HCT116 (cell line): ENCODE data around the gene TOX2. TPM values are rescaled to one million over a fixed set of nuclear protein-coding genes. Genes with fewer than 3 reads are reported as not detected.

Experiments
- ATAC-seq: fragments of 200-7000 bp; cut with Tn5 transposase; 2 replicates; pipeline ENCODE4 v1.9.1; 2020; ENCODE audit warnings: mild to moderate bottlenecking, moderate library complexity
- BruUV-seq: library from RNA; stranded (reverse); fragments of 400-500 nt; replicated peaks from 2 replicates; lab custom pipeline; 2021; lab: Mats Ljungman, UMichigan
- CTCF ChIA-PET: fragments of 300-600 bp; sonication (Branson Sonifier 250); formaldehyde crosslinking; loops from one replicate; lab custom pipeline; 2021; ENCODE audit warnings: antibody characterized with exemption; lab: Charles Lee
- POLR2A ChIA-PET: fragments of 300-600, 350-600 bp; sonication (Branson Sonifier 250); formaldehyde crosslinking; loops from one replicate; lab custom pipeline; 2021; ENCODE audit warnings: antibody characterized with exemption; lab: Charles Lee
- RAD21 ChIA-PET, 2 experiments: fragments of 300-600 bp; sonication (Branson Sonifier 250); formaldehyde crosslinking; loops; one replicate each; lab custom pipeline; 2023; ENCODE audit warnings: low total read pairs in 2 of 2; ENCODE audit not compliant: uncharacterized antibody in 2 of 2, unreplicated experiment in 2 of 2, low non-redundant PET in 1 of 2; lab: Charles Lee
- DNase-seq: peaks from one replicate; pipeline ENCODE4 v3.0.0-alpha.2; 2010; ENCODE audit warnings: low read depth, low spot score
- H2AFZ ChIP-seq: fragments of 200-600 bp; shearing (Covaris generic), sonication (generic); 2 replicates; pipeline ENCODE4 v1.6.1; 2017; ENCODE audit warnings: low read depth, mixed run types, mixed read lengths, antibody characterized with exemption, low read length; ENCODE audit not compliant: poor library complexity, severe bottlenecking
- H3K27ac ChIP-seq: 2 replicates; pipeline ENCODE4 v1.5.1; 2012; ENCODE audit warnings: low read depth, low read length
- H3K27me3 ChIP-seq: fragments of 200-600 bp; sonication (generic); 2 replicates; pipeline ENCODE4 v1.6.1; 2016; ENCODE audit warnings: mixed run types, low read length, mixed read lengths; ENCODE audit not compliant: insufficient read depth
- H3K36me3 ChIP-seq, 2 experiments: fragments of 200-500 bp in 1 of 2; fragments of 200-600 bp in 1 of 2; sonication (Bioruptor generic) in 1 of 2; sonication (generic) in 1 of 2; 2 replicates each; pipeline versions ENCODE4 v1.5.1 to v1.6.1; 2014 to 2016; ENCODE audit warnings: low read length in 2 of 2, inconsistent platforms in 1 of 2, mixed read lengths in 1 of 2, mixed run types in 1 of 2; ENCODE audit not compliant: insufficient read depth in 2 of 2, control insufficient read depth in 1 of 2
- H3K4me1 ChIP-seq, 2 experiments: fragments of 200-600 bp in 1 of 2; sonication (generic) in 1 of 2; 2 replicates each; pipeline versions ENCODE4 v1.5.1 to v1.6.1; 2012 to 2017; ENCODE audit warnings: low read length in 2 of 2, inconsistent platforms in 1 of 2, mild to moderate bottlenecking in 1 of 2, mixed read lengths in 1 of 2, mixed run types in 1 of 2, moderate library complexity in 1 of 2; ENCODE audit not compliant: insufficient read depth in 2 of 2, control insufficient read depth in 1 of 2
- H3K4me2 ChIP-seq: fragments of 200-600 bp; sonication (generic); 2 replicates; pipeline ENCODE4 v1.6.1; 2017; ENCODE audit warnings: mixed run types, low read length, mixed read lengths
- H3K4me3 ChIP-seq, 2 experiments: fragments of 200-600 bp in 1 of 2; sonication (generic) in 1 of 2; replicated peaks in 1 of 2; 2 replicates each; pipeline ENCODE4 v1.5.1; 2011 to 2016; ENCODE audit warnings: low read length in 2 of 2, control low read depth in 1 of 2, low read depth in 1 of 2, mild to moderate bottlenecking in 1 of 2, mixed read lengths in 1 of 2, mixed run types in 1 of 2
- H3K79me2 ChIP-seq: fragments of 200-600 bp; sonication (generic); 2 replicates; pipeline ENCODE4 v1.6.1; 2017; ENCODE audit warnings: mild to moderate bottlenecking, mixed run types, low read length, moderate library complexity, mixed read lengths; ENCODE audit not compliant: insufficient read depth
- H3K9ac ChIP-seq: fragments of 200-600 bp; sonication (generic); 2 replicates; pipeline ENCODE4 v1.6.1; 2016; ENCODE audit warnings: low read length, mixed read lengths
- H3K9me2 ChIP-seq: fragments of 200-600 bp; sonication (generic), shearing (Covaris generic); 2 replicates; pipeline ENCODE4 v1.6.1; 2017; ENCODE audit warnings: mixed run types, mild to moderate bottlenecking, moderate library complexity; ENCODE audit not compliant: insufficient read depth
- H3K9me3 ChIP-seq, 2 experiments: fragments of 200-500 bp in 1 of 2; fragments of 200-600 bp in 1 of 2; sonication (Bioruptor generic) in 1 of 2; sonication (generic) in 1 of 2; 2 replicates each; pipeline ENCODE4 v1.6.1; 2014 to 2017; ENCODE audit warnings: low read length in 2 of 2, mixed read lengths in 2 of 2, inconsistent platforms in 1 of 2, low read depth in 1 of 2, mild to moderate bottlenecking in 1 of 2, mixed run types in 1 of 2, moderate library complexity in 1 of 2; ENCODE audit not compliant: control insufficient read depth in 1 of 2, insufficient read depth in 1 of 2
- H4K20me1 ChIP-seq: fragments of 200-600 bp; sonication (generic), shearing (Covaris generic); 2 replicates; pipeline ENCODE4 v1.6.1; 2017; ENCODE audit warnings: mixed run types, mild to moderate bottlenecking, moderate library complexity; ENCODE audit not compliant: insufficient read depth
- ATF3 ChIP-seq: IDR thresholded peaks from 2 replicates; pipeline ENCODE4 v1.6.1; 2012
- CBX3 ChIP-seq: IDR thresholded peaks from 2 replicates; pipeline ENCODE4 v1.6.1; 2012; ENCODE audit warnings: low read depth
- CEBPB ChIP-seq: IDR thresholded peaks from 2 replicates; pipeline ENCODE4 v1.6.1; 2012; ENCODE audit warnings: low read depth
- EGR1 ChIP-seq: IDR thresholded peaks from 2 replicates; pipeline ENCODE4 v1.6.1; 2012; ENCODE audit warnings: low read depth
- FOSL1 ChIP-seq: IDR thresholded peaks from 2 replicates; pipeline ENCODE4 v1.6.1; 2012; ENCODE audit warnings: low read depth
- JUND ChIP-seq: IDR thresholded peaks from 2 replicates; pipeline ENCODE4 v1.6.1; 2012
- REST ChIP-seq: IDR thresholded peaks from 2 replicates; pipeline ENCODE4 v1.6.1; 2012; ENCODE audit warnings: low read depth
- SIN3A ChIP-seq: IDR thresholded peaks from 2 replicates; pipeline ENCODE4 v1.6.1; 2012; ENCODE audit warnings: low read depth
- SP1 ChIP-seq: IDR thresholded peaks from 2 replicates; pipeline ENCODE4 v1.6.1; 2012; ENCODE audit warnings: low read depth
- YY1 ChIP-seq: IDR thresholded peaks from 2 replicates; pipeline ENCODE4 v1.6.1; 2011; ENCODE audit warnings: low read length, low read depth, moderate library complexity, mild to moderate bottlenecking; ENCODE audit not compliant: insufficient replicate concordance; ENCODE audit errors: extremely low read depth
- ZFX ChIP-seq: fragments of 450-650 bp; IDR thresholded peaks from 2 replicates; pipeline ENCODE4 v1.6.1; 2017
- ZNF274 ChIP-seq: fragments of 200-500 bp; sonication (Bioruptor generic); IDR thresholded peaks from 2 replicates; pipeline ENCODE4 v1.6.1; 2014; ENCODE audit warnings: mild to moderate bottlenecking, low read depth, low read length, inconsistent platforms
- intact Hi-C: fragments of 100-400 bp; cut with micrococcal nuclease; formaldehyde crosslinking; loops from 2 replicates; pipeline ENCODE4 v1.10.0; 2022
- total RNA-seq: library from RNA; stranded (reverse); gene quantifications from one replicate; pipeline ENCODE4 v1.2.1, GENCODE V29; 2021; ENCODE audit not compliant: unreplicated experiment
- TF ChIP-seq, protein P1 (sequence below), 3 experiments: fragments of 200-600 bp in 1 of 3; sonication (generic) in 1 of 3; IDR thresholded peaks in 2 of 3; conservative IDR thresholded peaks in 1 of 3; 2 replicates each; pipeline ENCODE4 v1.5.1; 2012 to 2017; ENCODE audit warnings: low read depth in 2 of 3, low read length in 2 of 3, antibody characterized with exemption in 1 of 3, borderline replicate concordance in 1 of 3, control low read depth in 1 of 3, mild to moderate bottlenecking in 1 of 3, mixed read lengths in 1 of 3, mixed run types in 1 of 3, moderate library complexity in 1 of 3; ENCODE audit not compliant: insufficient read depth in 1 of 3
- TF ChIP-seq, protein P2 (sequence below): IDR thresholded peaks from 2 replicates; pipeline ENCODE4 v1.6.1; 2012

The TOX2 gene
- total RNA-seq, 1 experiment from 2014 or later: 39.6 TPM

DNA sequence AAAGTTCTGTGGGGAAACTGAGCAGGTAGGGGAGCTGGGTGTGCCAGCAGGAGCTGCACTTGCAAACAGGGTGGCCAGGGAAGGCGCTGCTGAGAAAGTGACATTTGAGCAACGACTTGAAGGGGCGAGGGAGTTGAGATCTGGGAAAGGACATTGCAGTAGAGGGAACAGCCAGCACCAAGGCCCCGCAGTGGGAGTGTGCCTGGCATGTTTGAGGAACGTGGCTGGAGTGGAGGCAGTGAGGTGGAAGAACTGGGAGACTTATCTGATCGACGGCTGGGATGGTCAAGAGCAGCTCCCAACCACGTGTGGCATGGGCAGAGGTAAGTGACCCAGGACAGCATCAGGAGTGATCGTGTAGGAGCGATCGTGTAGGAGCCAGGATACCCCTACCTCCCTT lies 77.3 kb downstream of the TOX2 start (continued):
- no peak for TF ChIP-seq REST
- TF ChIP-seq YY1: no peak
- no peak for TF ChIP-seq SP1
- TF ChIP-seq, protein P1, sequence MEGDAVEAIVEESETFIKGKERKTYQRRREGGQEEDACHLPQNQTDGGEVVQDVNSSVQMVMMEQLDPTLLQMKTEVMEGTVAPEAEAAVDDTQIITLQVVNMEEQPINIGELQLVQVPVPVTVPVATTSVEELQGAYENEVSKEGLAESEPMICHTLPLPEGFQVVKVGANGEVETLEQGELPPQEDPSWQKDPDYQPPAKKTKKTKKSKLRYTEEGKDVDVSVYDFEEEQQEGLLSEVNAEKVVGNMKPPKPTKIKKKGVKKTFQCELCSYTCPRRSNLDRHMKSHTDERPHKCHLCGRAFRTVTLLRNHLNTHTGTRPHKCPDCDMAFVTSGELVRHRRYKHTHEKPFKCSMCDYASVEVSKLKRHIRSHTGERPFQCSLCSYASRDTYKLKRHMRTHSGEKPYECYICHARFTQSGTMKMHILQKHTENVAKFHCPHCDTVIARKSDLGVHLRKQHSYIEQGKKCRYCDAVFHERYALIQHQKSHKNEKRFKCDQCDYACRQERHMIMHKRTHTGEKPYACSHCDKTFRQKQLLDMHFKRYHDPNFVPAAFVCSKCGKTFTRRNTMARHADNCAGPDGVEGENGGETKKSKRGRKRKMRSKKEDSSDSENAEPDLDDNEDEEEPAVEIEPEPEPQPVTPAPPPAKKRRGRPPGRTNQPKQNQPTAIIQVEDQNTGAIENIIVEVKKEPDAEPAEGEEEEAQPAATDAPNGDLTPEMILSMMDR (IDR thresholded peaks at IDR 0.05 in 2 of 3, conservative IDR thresholded peaks at IDR 0.05 in 1 of 3; ENCODE audit: borderline replicate concordance in 1 of 3, insufficient read depth in 1 of 3, low read depth in 2 of 3, low read length in 2 of 3): no peak
- TF ChIP-seq SIN3A: no peak
- no peak for TF ChIP-seq ZFX
- TF ChIP-seq CEBPB: no peak
- no peak for TF ChIP-seq EGR1
- TF ChIP-seq, all 23 proteins: peak for 0

DNA sequence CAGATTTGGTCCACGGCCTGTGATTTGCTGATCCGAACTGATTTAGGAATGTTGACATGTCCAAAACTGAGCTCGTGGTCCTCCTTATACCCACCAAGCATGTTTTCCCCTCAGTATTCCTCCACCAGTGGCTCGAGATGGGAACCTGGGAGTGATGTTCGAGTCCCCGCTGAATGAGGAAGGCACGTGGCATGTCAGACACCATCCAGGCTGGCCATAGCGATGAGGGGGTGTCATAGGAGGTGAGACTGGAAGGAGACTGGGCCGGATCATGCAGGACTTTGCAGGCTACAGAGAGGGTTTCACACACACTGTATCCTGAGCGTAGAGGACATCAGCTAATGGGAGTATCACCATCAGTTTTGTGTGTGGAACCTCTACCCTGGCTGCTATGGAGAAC lies 78.2 kb downstream of the TOX2 start:
- H3K9me3 ChIP-seq: no peaks in the 10 kb centered on the region
- ATAC-seq: no peak
- ChIA-PET POLR2A (no interaction called here), RAD21 (no interaction called here), CTCF (no interaction called here)
- H3K4me1 ChIP-seq: 0 out of 4 replicates have a peak, but pooled peaks cover 0 to 4% of the 10 kb centered on the region in 2 experiments
- no peaks in the 10 kb centered on the region for H3K27me3 ChIP-seq
- no peaks in the 10 kb centered on the region for H3K79me2 ChIP-seq
- no peak overlapping the region for H2AFZ ChIP-seq
- intact Hi-C loops: no loop called here
- H4K20me1 ChIP-seq: no peaks in the 10 kb centered on the region
- no peak for DNase-seq
- H3K9me2 ChIP-seq: no peaks in the 10 kb centered on the region
- H3K27ac ChIP-seq: no peak overlapping the region
- no peak overlapping the region for H3K4me3 ChIP-seq
- no peak overlapping the region for H3K4me2 ChIP-seq
- no peaks in the 10 kb centered on the region for H3K36me3 ChIP-seq
- no TSS peak for BruUV-seq
- no peak overlapping the region for H3K9ac ChIP-seq
- TF ChIP-seq ZNF274 (no peak), SIN3A (no peak), CBX3 (no peak), FOSL1 (no peak), JUND (no peak), REST (no peak), ATF3 (no peak), CEBPB (no peak)
- TF ChIP-seq, protein P2, sequence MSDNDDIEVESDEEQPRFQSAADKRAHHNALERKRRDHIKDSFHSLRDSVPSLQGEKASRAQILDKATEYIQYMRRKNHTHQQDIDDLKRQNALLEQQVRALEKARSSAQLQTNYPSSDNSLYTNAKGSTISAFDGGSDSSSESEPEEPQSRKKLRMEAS: no peak
